NCI-H226 (cell line): ENCODE results near the gene BCOR.

Source experiments
- DNase-seq: peaks from one replicate; pipeline ENCODE4 v3.0.0-alpha.2; 2015

BCOR gene

GRCh38 chrX:40097504-40098263 is at the start of gene BCOR:
BCOR (minus strand) TSS chrX:40097958; CDS start chrX:40077929, 20,029 bp downstream.
- peak; percentile 47 for DNase-seq

- DNase-seq = no peak
These were observed 49.6 kb upstream of the BCOR start for GRCh38 chrX:40147126-40147952.

- no peak for DNase-seq
These were observed 48.7 kb upstream of the BCOR start for GRCh38 chrX:40146262-40147125.

GRCh38 chrX:40145923-40146261 is 48.1 kb upstream of the BCOR start:
- DNase-seq = no peak

- no peak for DNase-seq
These were observed 47.5 kb upstream of the BCOR start for GRCh38 chrX:40145001-40145922.

GRCh38 chrX:40144576-40144975 is 46.8 kb upstream of the BCOR start:
- no peak for DNase-seq

GRCh38 chrX:40143987-40144386 is 46.2 kb upstream of the BCOR start:
- DNase-seq = no peak

GRCh38 chrX:40143001-40143400 is 45.2 kb upstream of the BCOR start:
- no peak for DNase-seq

GRCh38 chrX:40142417-40142816 is 44.7 kb upstream of the BCOR start:
- no peak for DNase-seq

- DNase-seq = no peak
These were observed 43.1 kb upstream of the BCOR start for GRCh38 chrX:40140706-40141499.

GRCh38 chrX:40132751-40133150 is 35.0 kb upstream of the BCOR start:
- peak; percentile 75 for DNase-seq

GRCh38 chrX:40131654-40132337 is 34.0 kb upstream of the BCOR start:
- DNase-seq = no peak

GRCh38 chrX:40130207-40130606 is 32.4 kb upstream of the BCOR start:
- DNase-seq = peak; percentile 80

- DNase-seq = no peak
These were observed 29.3 kb upstream of the BCOR start for GRCh38 chrX:40127052-40127451.

GRCh38 chrX:40122487-40122886 is 24.7 kb upstream of the BCOR start:
- no peak for DNase-seq

- DNase-seq = no peak
These were observed 23.9 kb upstream of the BCOR start for GRCh38 chrX:40121618-40122017.

GRCh38 chrX:40120838-40121580 is 23.3 kb upstream of the BCOR start:
- DNase-seq = no peak

- no peak for DNase-seq
These were observed 20.0 kb upstream of the BCOR start for GRCh38 chrX:40117715-40118285.

- no peak for DNase-seq
These were observed 19.2 kb upstream of the BCOR start for GRCh38 chrX:40116925-40117324.

GRCh38 chrX:40112996-40113395 is 15.2 kb upstream of the BCOR start:
- no peak for DNase-seq
